ENCODE results near the gene RALB.

The RALB gene

GRCh38 chr2:120229341-120229740 lies 23.3 kb upstream of the RALB start (continued):
- TF ChIP-seq ZNF555 (tag by site-specific recombination; conservative IDR thresholded peaks at IDR 0.05): no peak
- no peak for TF ChIP-seq ZSCAN23 (tag by site-specific recombination; IDR thresholded peaks at IDR 0.05)
- TF ChIP-seq ZNF530 (tag by site-specific recombination; IDR thresholded peaks at IDR 0.05; ENCODE audit: low read depth): no peak
- no peak for TF ChIP-seq SCRT1 (tag by site-specific recombination; IDR thresholded peaks at IDR 0.05; ENCODE audit: borderline replicate concordance)
- no peak for TF ChIP-seq ZNF140 (tag by site-specific recombination; IDR thresholded peaks at IDR 0.05)
- no peak for TF ChIP-seq ZNF302 (tag by site-specific recombination; IDR thresholded peaks at IDR 0.05; ENCODE audit: low read depth)
- no peak for TF ChIP-seq ZNF221 (tag by site-specific recombination; IDR thresholded peaks at IDR 0.05; ENCODE audit: borderline replicate concordance)
- TF ChIP-seq ZNF155 (tag by site-specific recombination; IDR thresholded peaks at IDR 0.05): no peak
- no peak for TF ChIP-seq ZEB2 (tag by site-specific recombination; IDR thresholded peaks at IDR 0.05)
- TF ChIP-seq ZNF10 (tag by site-specific recombination; IDR thresholded peaks at IDR 0.05): no peak

- Histone ChIP-seq H3K9me3 (ENCODE audit: control insufficient read depth, insufficient read depth, low read depth, low read length) (no peaks in the 10 kb centered on the region), H3K4me3 (ENCODE audit: low read depth, low read length) (no peak overlapping the region), H3K36me3 (ENCODE audit: control insufficient read depth in 2 of 2, insufficient read depth in 1 of 2, low read length in 2 of 2) (no peaks in the 10 kb centered on the region), H3K27ac (ENCODE audit: extremely low read depth, low read depth, low read length) (no peak overlapping the region), H3K4me1 (ENCODE audit: control insufficient read depth, insufficient read depth, low read length) (no peaks in the 10 kb centered on the region)
- no peak for TF ChIP-seq ZNF19 (tag by site-specific recombination; IDR thresholded peaks at IDR 0.05; ENCODE audit: low read depth)
- no peak for TF ChIP-seq ZNF449 (tag by site-specific recombination; IDR thresholded peaks at IDR 0.05)
- TF ChIP-seq ZBTB20 (tag by site-specific recombination; IDR thresholded peaks at IDR 0.05): no peak
- no peak for TF ChIP-seq OSR2 (tag by site-specific recombination; IDR thresholded peaks at IDR 0.05)
- TF ChIP-seq ZNF292 (tag by site-specific recombination; IDR thresholded peaks at IDR 0.05; ENCODE audit: borderline replicate concordance, low read depth): no peak
- TF ChIP-seq ZNF548 (tag by site-specific recombination; IDR thresholded peaks at IDR 0.05): no peak
- no peak for TF ChIP-seq YY2 (tag by site-specific recombination; IDR thresholded peaks at IDR 0.05)
- no peak for TF ChIP-seq ZNF600 (tag by site-specific recombination; IDR thresholded peaks at IDR 0.05)
- TF ChIP-seq EGR2 (tag by site-specific recombination; IDR thresholded peaks at IDR 0.05; ENCODE audit: low read depth): no peak
- no peak for TF ChIP-seq RBAK (tag by site-specific recombination; IDR thresholded peaks at IDR 0.05)
- no peak for TF ChIP-seq KLF17 (tag by site-specific recombination; IDR thresholded peaks at IDR 0.05)
- TF ChIP-seq ZNF391 (tag by site-specific recombination; IDR thresholded peaks at IDR 0.05; ENCODE audit: borderline replicate concordance, low read depth): no peak
- TF ChIP-seq ZNF362 (tag by site-specific recombination; IDR thresholded peaks at IDR 0.05): no peak
- no peak for TF ChIP-seq ZNF350 (tag by site-specific recombination; IDR thresholded peaks at IDR 0.05)
- TF ChIP-seq INSM2 (tag by site-specific recombination; IDR thresholded peaks at IDR 0.05): no peak
- TF ChIP-seq ZNF404 (tag by site-specific recombination; IDR thresholded peaks at IDR 0.05): no peak
- no peak for TF ChIP-seq ZNF366 (tag by site-specific recombination; conservative IDR thresholded peaks at IDR 0.05)
- ChIA-PET POLR2A (no interaction called here), CTCF (interaction anchor here (0.6 to 1.1 kb wide), 3 partner anchors 29 to 99 kb away, joined by 3 to 4 read pairs (median 4); no protein-coding TSS in a partner anchor)
These were observed 21.9 kb upstream of the RALB start for GRCh38 chr2:120230515-120231471.

Measured in HEK293 (cell line).